ENCODE data around the gene SAMMSON. TPM values are rescaled to one million over a fixed set of nuclear protein-coding genes. Genes with fewer than 3 reads are reported as not detected.

Gene SAMMSON
- total RNA-seq, 1 experiment from 2014 or later, result not detected

DNA sequence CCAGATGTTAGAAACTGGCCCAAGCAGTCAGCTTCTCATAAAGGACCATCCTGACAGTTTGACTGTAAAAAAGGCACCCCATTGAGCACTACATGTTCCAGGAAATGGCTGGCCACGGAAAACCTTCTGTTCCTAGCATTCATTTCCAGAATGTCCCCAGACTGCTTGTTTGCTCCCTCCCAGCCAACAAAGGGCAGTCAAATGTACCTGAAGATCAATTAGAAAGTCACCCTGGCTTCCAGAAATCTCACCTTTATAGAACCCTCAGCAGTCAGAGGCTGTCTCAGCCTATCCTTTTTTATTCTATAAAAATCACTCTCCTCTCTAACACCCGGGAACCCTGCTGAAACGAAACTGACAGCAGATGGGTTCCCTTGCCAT, 784 bp upstream of the SAMMSON start:
- no peaks in the 10 kb centered on the region for H3K36me3 ChIP-seq (ENCODE audit: low read depth)
- no peak overlapping the region for H3K27ac ChIP-seq
- no peaks in the 10 kb centered on the region for H3K9me3 ChIP-seq (ENCODE audit: insufficient read depth, low read depth)
- intact Hi-C loops (cut with micrococcal nuclease; ENCODE audit: unreplicated experiment), result no loop called here
- peak overlapping the region; percentile 44 for H3K4me2 ChIP-seq
- no peak overlapping the region for H2AFZ ChIP-seq
- POLR2A ChIA-PET (ENCODE audit: unreplicated experiment), result no interaction called here
- no TSS peak for BruUV-seq (replicated peaks)
- H3F3A ChIP-seq (ENCODE audit: insufficient read depth, low read depth), result no peaks in the 10 kb centered on the region
- H3K9me2 ChIP-seq (ENCODE audit: insufficient read depth), result no peaks in the 10 kb centered on the region
- no peak overlapping the region for H3K4me3 ChIP-seq
- H3K4me1 ChIP-seq (replicated peaks; ENCODE audit: insufficient read depth), result no peaks in the 10 kb centered on the region
- no peaks in the 10 kb centered on the region for H4K20me1 ChIP-seq (ENCODE audit: insufficient read depth)
- DNase-seq, result no peak
- H3K27me3 ChIP-seq (ENCODE audit: insufficient read depth, low read depth), result peaks cover 29% of the 10 kb centered on the region
- TF ChIP-seq EZH2 (IDR thresholded peaks at IDR 0.05; ENCODE audit: low read depth), result no peak
- TF ChIP-seq, protein P1, sequence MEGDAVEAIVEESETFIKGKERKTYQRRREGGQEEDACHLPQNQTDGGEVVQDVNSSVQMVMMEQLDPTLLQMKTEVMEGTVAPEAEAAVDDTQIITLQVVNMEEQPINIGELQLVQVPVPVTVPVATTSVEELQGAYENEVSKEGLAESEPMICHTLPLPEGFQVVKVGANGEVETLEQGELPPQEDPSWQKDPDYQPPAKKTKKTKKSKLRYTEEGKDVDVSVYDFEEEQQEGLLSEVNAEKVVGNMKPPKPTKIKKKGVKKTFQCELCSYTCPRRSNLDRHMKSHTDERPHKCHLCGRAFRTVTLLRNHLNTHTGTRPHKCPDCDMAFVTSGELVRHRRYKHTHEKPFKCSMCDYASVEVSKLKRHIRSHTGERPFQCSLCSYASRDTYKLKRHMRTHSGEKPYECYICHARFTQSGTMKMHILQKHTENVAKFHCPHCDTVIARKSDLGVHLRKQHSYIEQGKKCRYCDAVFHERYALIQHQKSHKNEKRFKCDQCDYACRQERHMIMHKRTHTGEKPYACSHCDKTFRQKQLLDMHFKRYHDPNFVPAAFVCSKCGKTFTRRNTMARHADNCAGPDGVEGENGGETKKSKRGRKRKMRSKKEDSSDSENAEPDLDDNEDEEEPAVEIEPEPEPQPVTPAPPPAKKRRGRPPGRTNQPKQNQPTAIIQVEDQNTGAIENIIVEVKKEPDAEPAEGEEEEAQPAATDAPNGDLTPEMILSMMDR (conservative IDR thresholded peaks at IDR 0.05), result no peak
- CTCF ChIA-PET, result no interaction called here
- no peaks in the 10 kb centered on the region for H3K79me2 ChIP-seq (ENCODE audit: low read depth)

DNA sequence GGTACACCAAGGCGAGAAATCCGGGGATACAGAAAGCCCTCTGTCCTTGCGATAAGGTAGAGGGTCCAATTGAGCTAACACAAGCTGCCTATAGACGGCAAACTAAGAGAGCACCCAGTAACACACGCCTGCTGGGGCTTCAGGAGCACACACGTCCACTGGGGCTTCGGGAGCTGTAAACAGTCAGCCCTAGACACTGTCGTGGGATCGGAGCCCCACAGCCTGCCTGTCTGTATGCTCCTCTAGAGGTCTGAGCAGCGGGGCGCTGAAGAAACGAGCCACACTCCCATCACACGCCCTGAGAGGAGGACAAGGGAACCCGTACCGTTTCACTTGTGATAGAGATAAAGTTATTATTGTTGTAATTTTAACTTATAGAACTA, 486 bp downstream of the SAMMSON start:
- ChIA-PET POLR2A (ENCODE audit: unreplicated experiment) (no interaction called here), CTCF (no interaction called here)
- Histone ChIP-seq H3K9me3 (ENCODE audit: insufficient read depth, low read depth) (no peaks in the 10 kb centered on the region), H3K4me1 (replicated peaks; ENCODE audit: insufficient read depth) (no peaks in the 10 kb centered on the region), H4K20me1 (ENCODE audit: insufficient read depth) (no peaks in the 10 kb centered on the region), H3K79me2 (ENCODE audit: low read depth) (no peaks in the 10 kb centered on the region), H3K36me3 (ENCODE audit: low read depth) (no peaks in the 10 kb centered on the region), H3F3A (ENCODE audit: insufficient read depth, low read depth) (no peaks in the 10 kb centered on the region), H3K4me3 (no peak overlapping the region), H3K4me2 (no peak overlapping the region), H3K27me3 (ENCODE audit: insufficient read depth, low read depth) (peaks cover 29% of the 10 kb centered on the region), H3K27ac (no peak overlapping the region), H2AFZ (no peak overlapping the region), H3K9me2 (ENCODE audit: insufficient read depth) (no peaks in the 10 kb centered on the region)
- DNase-seq, result no peak
- intact Hi-C loops (cut with micrococcal nuclease; ENCODE audit: unreplicated experiment), result no loop called here
- TF ChIP-seq, protein P1 (conservative IDR thresholded peaks at IDR 0.05), result no peak
- no peak for TF ChIP-seq EZH2 (IDR thresholded peaks at IDR 0.05; ENCODE audit: low read depth)
- BruUV-seq (replicated peaks), result no TSS peak

DNA sequence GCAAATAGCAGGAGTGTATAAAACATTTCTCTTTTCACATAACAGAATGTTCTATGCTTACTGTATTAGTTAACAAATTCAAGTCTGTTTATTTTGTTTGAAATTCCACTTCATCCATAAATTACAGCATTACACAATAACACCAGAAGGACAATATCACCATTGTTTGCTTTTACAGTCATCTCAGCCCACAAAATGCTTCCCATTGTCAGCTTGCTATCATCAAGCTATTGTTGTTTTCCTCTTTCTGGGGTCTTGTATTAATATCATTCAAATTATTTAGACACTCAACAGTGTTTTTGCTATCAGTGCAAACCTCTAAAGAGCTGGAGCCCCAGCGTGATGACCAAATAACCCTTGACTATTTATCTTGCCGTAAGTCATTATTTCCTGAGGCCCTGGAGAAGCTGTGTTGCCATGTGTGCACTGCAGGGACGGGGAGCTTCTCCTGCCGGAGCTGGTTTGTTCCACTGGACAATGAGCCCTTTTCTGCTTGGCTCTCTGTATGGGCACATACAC, 1.1 kb downstream of the SAMMSON start:
- Histone ChIP-seq H3K79me2 (ENCODE audit: low read depth) (no peaks in the 10 kb centered on the region), H2AFZ (no peak overlapping the region), H3K27me3 (ENCODE audit: insufficient read depth, low read depth) (peaks cover 29% of the 10 kb centered on the region), H4K20me1 (ENCODE audit: insufficient read depth) (no peaks in the 10 kb centered on the region), H3K4me2 (no peak overlapping the region), H3K36me3 (ENCODE audit: low read depth) (no peaks in the 10 kb centered on the region), H3K4me3 (no peak overlapping the region), H3K9me3 (ENCODE audit: insufficient read depth, low read depth) (no peaks in the 10 kb centered on the region), H3K4me1 (replicated peaks; ENCODE audit: insufficient read depth) (no peaks in the 10 kb centered on the region), H3K9me2 (ENCODE audit: insufficient read depth) (no peaks in the 10 kb centered on the region), H3F3A (ENCODE audit: insufficient read depth, low read depth) (no peaks in the 10 kb centered on the region), H3K27ac (no peak overlapping the region)
- no peak for DNase-seq
- intact Hi-C loops (cut with micrococcal nuclease; ENCODE audit: unreplicated experiment), result no loop called here
- CTCF ChIA-PET, result interaction anchor here (0.6 kb wide), 1 partner anchor 311 kb away, joined by 3 read pairs; no protein-coding TSS in a partner anchor
- no peak for TF ChIP-seq EZH2 (IDR thresholded peaks at IDR 0.05; ENCODE audit: low read depth)
- TF ChIP-seq, protein P1 (conservative IDR thresholded peaks at IDR 0.05), result no peak
- no TSS peak for BruUV-seq (replicated peaks)
- POLR2A ChIA-PET (ENCODE audit: unreplicated experiment), result no interaction called here

All from PC-9 (cell line).